Colonic mucosa (tissue), 4 donors: ENCODE measurements around the gene SIPA1. TPM values are rescaled to one million over a fixed set of nuclear protein-coding genes. Genes with fewer than 3 reads are reported as not detected.
A peak's percentile ranks its signal among the peaks of the same experiment; 100 is the strongest.

Experiments used
- DNase-seq: peaks from one replicate; pipeline ENCODE4 v3.0.0-alpha.2; 2020
- H3K27ac ChIP-seq: fragments of 200-600 bp; one replicate; pipeline ENCODE4 v1.8.0; 2021
- H3K27me3 ChIP-seq: fragments of 200-600 bp; one replicate; pipeline ENCODE4 v1.8.0; 2021
- H3K36me3 ChIP-seq: fragments of 200-600 bp; one replicate; pipeline ENCODE4 v1.8.0; 2021
- H3K4me1 ChIP-seq: fragments of 200-600 bp; one replicate; pipeline ENCODE4 v1.8.0; 2021; ENCODE audit warnings: mild to moderate bottlenecking
- H3K4me3 ChIP-seq: fragments of 200-600 bp; one replicate; pipeline ENCODE4 v1.8.0; 2021
- H3K9ac ChIP-seq, 2 donors: one replicate each; pipeline ENCODE4 v1.7.0; 2013; ENCODE audit warnings: control low read depth in 2 of 2, low read depth in 2 of 2, low read length in 2 of 2
- H3K9me3 ChIP-seq: fragments of 200-600 bp; one replicate; pipeline ENCODE4 v1.8.0; 2021
- CTCF ChIP-seq: fragments of 200-600 bp; IDR thresholded peaks from one replicate; pipeline ENCODE4 v1.8.0; 2022; ENCODE audit warnings: antibody characterized with exemption, mild to moderate bottlenecking
- intact Hi-C: fragments of 100-400 bp; cut with DNase I; formaldehyde crosslinking; loops from one replicate; pipeline ENCODE4 v1.14.1; 2022
- total RNA-seq, 2 donors: library from RNA; stranded (reverse); fragmentation: NEBNext Ultra II Directional in 1 of 2; extraction: Animal tissue kit (Norgen Biotek cat#: 25700) in 1 of 2; gene quantifications; one replicate each; pipeline ENCODE4 v1.2.1, GENCODE V29; 2021
- donor health status: healthy.
- donor health status: DM: no; HTN: no; CAD: no.
- donor health status: DM: no; HTN: no; CAD: no.

Gene SIPA1
- total RNA-seq, 2 donors from 2014 or later, result 21.0 to 33.0 TPM

DNA sequence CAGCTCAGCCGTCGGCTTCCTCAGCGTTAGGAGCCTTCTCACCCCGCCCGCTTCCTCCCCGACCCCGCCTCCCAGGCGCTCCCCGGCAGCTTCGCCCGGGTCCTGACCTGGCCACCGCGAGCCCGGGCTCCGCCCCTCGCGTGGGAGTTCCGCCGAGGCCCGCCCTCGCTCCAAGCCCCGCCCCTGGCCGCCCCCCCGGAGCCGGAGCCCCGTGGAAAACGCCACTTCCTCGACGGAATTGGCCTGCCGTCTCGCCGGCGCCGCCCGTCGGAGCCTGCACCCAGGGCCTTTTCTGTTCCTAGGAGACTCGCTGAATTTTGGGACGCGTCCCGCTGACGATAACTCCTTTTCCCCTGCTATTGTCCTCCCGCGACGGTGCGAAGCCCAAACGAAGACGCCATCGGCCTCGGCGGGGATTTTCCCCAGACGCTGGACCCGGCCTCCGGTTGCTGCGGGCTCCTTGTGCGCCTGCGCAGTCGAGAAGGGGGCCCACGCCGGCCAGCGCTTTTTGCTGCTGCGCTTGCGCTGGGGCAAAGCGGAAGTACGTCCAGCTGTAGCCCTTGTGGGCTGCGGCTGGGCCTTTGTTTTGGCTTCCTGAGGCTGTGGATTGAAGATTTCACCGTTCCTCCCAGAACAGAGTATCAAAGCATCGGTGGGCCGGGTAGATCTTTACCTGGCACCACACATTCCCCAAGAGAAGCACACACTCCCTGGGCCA is 14.8 kb downstream of the SIPA1 start:
- TF ChIP-seq CTCF, result no peak
- Histone ChIP-seq H3K27me3 (no peaks in the 10 kb centered on the region), H3K9ac (peak overlapping the region; percentile 53 to 92), H3K4me3 (peak overlapping the region; percentile 51), H3K36me3 (peaks cover 12% of the 10 kb centered on the region), H3K4me1 (peaks cover 21% of the 10 kb centered on the region), H3K27ac (peak overlapping the region; percentile 98), H3K9me3 (no peaks in the 10 kb centered on the region)
- peak; percentile 96 for DNase-seq
- intact Hi-C loops, result no loop called here

DNA sequence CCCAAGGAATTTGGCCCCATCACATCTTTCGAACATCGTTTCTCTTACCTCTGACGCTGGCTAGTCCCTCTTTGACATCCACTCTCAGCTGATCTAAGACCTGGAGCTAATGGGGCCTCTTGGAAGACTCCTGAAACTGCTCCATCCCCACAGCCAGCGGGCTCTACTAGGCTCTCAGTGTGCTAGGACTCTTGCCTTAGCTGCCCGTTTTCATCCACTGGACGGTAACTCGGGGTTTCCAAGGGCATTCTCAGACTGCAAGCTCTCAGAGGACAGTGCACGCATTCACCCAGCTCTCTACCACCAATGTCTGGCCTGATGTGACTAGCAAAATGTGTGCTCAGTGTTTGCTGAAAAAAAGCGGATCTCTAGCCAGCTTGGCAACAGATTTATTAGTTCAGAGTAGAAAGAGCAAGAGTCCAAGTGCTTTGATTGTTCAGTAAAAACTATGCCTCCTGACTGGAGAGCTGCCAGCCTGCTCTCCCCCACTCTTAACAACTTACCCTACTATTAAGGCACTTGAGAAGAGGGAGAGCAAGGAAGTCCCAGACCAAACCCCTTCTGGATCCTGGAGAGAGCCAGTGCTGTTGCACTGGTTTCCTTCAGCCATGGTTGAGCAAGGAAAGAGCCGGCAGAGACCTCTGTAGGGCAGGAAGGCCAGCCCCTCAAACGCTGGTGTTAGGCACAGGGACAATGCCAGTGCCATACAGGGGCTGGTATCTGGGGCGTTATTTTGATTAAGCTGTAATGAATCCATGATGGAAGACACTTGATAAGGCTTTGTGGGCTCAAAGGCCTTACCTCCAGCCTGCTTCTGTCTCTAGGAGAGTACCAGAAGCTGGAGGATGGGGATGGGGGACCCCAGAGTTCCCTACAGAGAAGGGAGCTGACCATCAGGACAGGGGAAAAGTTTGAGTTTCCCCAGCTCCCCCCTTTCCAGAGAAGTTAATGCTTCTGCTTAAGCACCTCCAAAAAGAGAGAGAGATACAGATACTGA is 15.6 kb downstream of the SIPA1 start:
- Histone ChIP-seq H3K4me3 (peak overlapping the region; percentile 51), H3K36me3 (peaks cover 12% of the 10 kb centered on the region), H3K9ac (peak overlapping the region; percentile 53 to 92), H3K27me3 (no peaks in the 10 kb centered on the region), H3K4me1 (peaks cover 21% of the 10 kb centered on the region), H3K27ac (peak overlapping the region; percentile 98), H3K9me3 (no peaks in the 10 kb centered on the region)
- intact Hi-C loops, result no loop called here
- TF ChIP-seq CTCF, result no peak
- DNase-seq, result no peak

GRCh38 chr11:65654375-65655349 is 16.8 kb downstream of the SIPA1 start:
- H3K9me3 ChIP-seq, result no peaks in the 10 kb centered on the region
- H3K27ac ChIP-seq, result peak overlapping the region; percentile 98
- no peak overlapping the region for H3K4me3 ChIP-seq
- no peaks in the 10 kb centered on the region for H3K27me3 ChIP-seq
- H3K4me1 ChIP-seq, result peaks cover 21% of the 10 kb centered on the region
- H3K36me3 ChIP-seq, result peaks cover 12% of the 10 kb centered on the region
- DNase-seq, result no peak
- TF ChIP-seq CTCF, result no peak
- intact Hi-C loops, result no loop called here
- no peak overlapping the region for H3K9ac ChIP-seq

- no peaks in the 10 kb centered on the region for H3K27me3 ChIP-seq
- intact Hi-C loops, result no loop called here
- no peaks in the 10 kb centered on the region for H3K9me3 ChIP-seq
- peaks cover 21% of the 10 kb centered on the region for H3K4me1 ChIP-seq
- DNase-seq, result no peak
- TF ChIP-seq CTCF, result no peak
- no peak overlapping the region for H3K27ac ChIP-seq
- no peak overlapping the region for H3K4me3 ChIP-seq
- H3K36me3 ChIP-seq, result peaks cover 16% of the 10 kb centered on the region
- no peak overlapping the region for H3K9ac ChIP-seq
These were observed 17.9 kb downstream of the SIPA1 start for GRCh38 chr11:65655570-65656332.
